Right lobe of liver (tissue), 6 donors: Measurements from ENCODE around the gene RAVER2. TPM values are rescaled to one million over a fixed set of nuclear protein-coding genes. Genes with fewer than 3 reads are reported as not detected.

ENCODE experiments used
- ATAC-seq, 4 donors: fragments of 200-7000 bp; cut with Tn5 transposase; one replicate each; pipeline ENCODE4 v1.9.1; 2020; ENCODE audit warnings: mild to moderate bottlenecking in 4 of 4, moderate library complexity in 4 of 4
- DNase-seq, 3 donors: peaks; one replicate each; pipeline ENCODE4 v3.0.0-alpha.2; 2020
- H3K27ac ChIP-seq, 3 donors: fragments of 200-600 bp; one replicate each; pipeline ENCODE4 v1.8.0; 2022
- H3K27me3 ChIP-seq, 2 donors: fragments of 200-600 bp; one replicate each; pipeline ENCODE4 v1.8.0; 2022
- H3K36me3 ChIP-seq, 4 donors: fragments of 200-600 bp; sonication (generic) in 1 of 4; one replicate each; pipeline versions ENCODE4 v1.5.1 to v1.8.0; 2017 to 2022; ENCODE audit warnings: control low read depth in 1 of 4
- H3K4me1 ChIP-seq, 4 donors: fragments of 200-600 bp; sonication (generic) in 1 of 4; one replicate each; pipeline versions ENCODE4 v1.5.1 to v1.8.0; 2017 to 2022; ENCODE audit warnings: control low read depth in 1 of 4
- H3K4me3 ChIP-seq, 3 donors: fragments of 200-600 bp; one replicate each; pipeline ENCODE4 v1.8.0; 2022
- H3K9me3 ChIP-seq, 4 donors: fragments of 200-600 bp; sonication (generic) in 1 of 4; one replicate each; pipeline versions ENCODE4 v1.5.1 to v1.8.0; 2017 to 2022; ENCODE audit warnings: control low read depth in 1 of 4
- CTCF ChIP-seq, 4 donors: fragments of 200-600 bp in 3 of 4; fragments of 450-650 bp in 1 of 4; IDR thresholded peaks; one replicate each; pipeline versions ENCODE4 v1.5.1 to v1.8.0; 2016 to 2022; ENCODE audit warnings: antibody characterized with exemption in 4 of 4, mild to moderate bottlenecking in 2 of 4
- POLR2A ChIP-seq: fragments of 450-650 bp; IDR thresholded peaks from one replicate; pipeline ENCODE4 v1.6.1; 2017; ENCODE audit warnings: antibody characterized with exemption, mild to moderate bottlenecking
- WGBS: methylation state at CpG from one replicate; pipeline ENCODE4 v1.1.6; 2018; ENCODE audit warnings: low coverage, low lambda C conversion rate; ENCODE audit not compliant: insufficient coverage; ENCODE audit errors: missing lambda C conversion rate; 5-methylcytosine and 5-hydroxymethylcytosine counted together
- intact Hi-C, 2 donors: fragments of 100-400 bp; cut with DNase I; formaldehyde crosslinking; loops; one replicate each; pipeline versions ENCODE4 v1.11.2 to v1.14.1; 2022
- total RNA-seq, 6 experiments: library from RNA; depleted of rRNA in 2 of 6; stranded (reverse); fragments of >200 nt in 2 of 6; fragmentation: NEBNext Ultra II Directional in 3 of 6; extraction: Animal tissue kit (Norgen Biotek cat#: 25700) in 3 of 6; gene quantifications; one replicate each; pipeline versions ENCODE4 v1.1.0 to v1.2.4, GENCODE V29; 2016 to 2023
- donor health status: DM: no; HTN: yes; CAD: no.
- donor health status: DM: no; HTN: no; CAD: no.
- donor health status: DM: no; HTN: no; CAD: no.
- donor health status: DM: no; HTN: yes; CAD: no.
- donor health status: DM: no; HTN: yes; CAD: no.

The RAVER2 gene
- total RNA-seq, 6 experiments from 2014 or later: 0.51 to 0.91 (median 0.77) TPM

GRCh38 chr1:64750875-64751274 is 6.0 kb downstream of the RAVER2 start:
- Histone ChIP-seq H3K27me3 (no peaks in the 10 kb centered on the region), H3K27ac (no peak overlapping the region), H3K4me1 (no peaks in the 10 kb centered on the region), H3K9me3 (no peaks in the 10 kb centered on the region), H3K4me3 (no peak overlapping the region), H3K36me3 (no peaks in the 10 kb centered on the region)
- DNase-seq (no peak), ATAC-seq (no peak)
- intact Hi-C loops: no loop called here
- TF ChIP-seq POLR2A (no peak), CTCF (IDR thresholded peaks at IDR 0.05) (no peak)

GRCh38 chr1:64754173-64754572 is 9.3 kb downstream of the RAVER2 start:
- Histone ChIP-seq H3K27ac (no peak overlapping the region), H3K9me3 (peaks cover 0 to 3% (median 0%) of the 10 kb centered on the region in 4 donors), H3K27me3 (no peaks in the 10 kb centered on the region), H3K4me1 (no peaks in the 10 kb centered on the region), H3K4me3 (no peak overlapping the region), H3K36me3 (no peaks in the 10 kb centered on the region)
- ATAC-seq (no peak), DNase-seq (no peak)
- intact Hi-C loops: no loop called here
- WGBS: 74% methylated on average over 3 of the region's 3 CpGs
- TF ChIP-seq CTCF (IDR thresholded peaks at IDR 0.05): no peak
- TF ChIP-seq POLR2A: no peak

GRCh38 chr1:64755361-64755760 is 10.5 kb downstream of the RAVER2 start:
- Histone ChIP-seq H3K4me3 (no peak overlapping the region), H3K36me3 (no peaks in the 10 kb centered on the region), H3K9me3 (peaks cover 0 to 3% (median 0%) of the 10 kb centered on the region in 4 donors), H3K4me1 (no peaks in the 10 kb centered on the region), H3K27me3 (no peaks in the 10 kb centered on the region), H3K27ac (no peak overlapping the region)
- no peak for DNase-seq
- TF ChIP-seq POLR2A (no peak), CTCF (IDR thresholded peaks at IDR 0.05) (no peak)
- intact Hi-C loops: no loop called here
- 55% methylated on average over 2 of the region's 2 CpGs for WGBS
- peak; percentile 54 to 78 (median 70) for ATAC-seq

- 62% methylated on average over 1 of the region's 1 CpG for WGBS
- DNase-seq (no peak), ATAC-seq (no peak)
- H3K9me3 ChIP-seq: peaks cover 0 to 3% (median 0%) of the 10 kb centered on the region in 4 donors
- TF ChIP-seq CTCF (IDR thresholded peaks at IDR 0.05) (no peak), POLR2A (no peak)
- H3K4me3 ChIP-seq: no peak overlapping the region
- H3K36me3 ChIP-seq: no peaks in the 10 kb centered on the region
- no peaks in the 10 kb centered on the region for H3K27me3 ChIP-seq
- intact Hi-C loops: no loop called here
- no peaks in the 10 kb centered on the region for H3K4me1 ChIP-seq
- no peak overlapping the region for H3K27ac ChIP-seq
These were observed 11.9 kb downstream of the RAVER2 start for GRCh38 chr1:64756770-64757169.

GRCh38 chr1:64757213-64757612 is 12.3 kb downstream of the RAVER2 start:
- WGBS: 27% methylated on average over 1 of the region's 1 CpG

More at GRCh38 chr1:64757213-64757612, 12.3 kb downstream of the RAVER2 start:
- Histone ChIP-seq H3K36me3 (no peaks in the 10 kb centered on the region), H3K27ac (no peak overlapping the region), H3K4me3 (no peak overlapping the region), H3K9me3 (peaks cover 0 to 3% (median 0%) of the 10 kb centered on the region in 4 donors), H3K4me1 (no peaks in the 10 kb centered on the region), H3K27me3 (no peaks in the 10 kb centered on the region)
- TF ChIP-seq POLR2A (no peak), CTCF (IDR thresholded peaks at IDR 0.05) (no peak)
- intact Hi-C loops: no loop called here
- no peak for DNase-seq
- no peak for ATAC-seq
